NCI-H510A treated with DMSO at 0.1 percent for 48 hours (cell line): ENCODE measurements around the gene EIF4E2.

Experiments
- DNase-seq: peaks from one replicate; lab custom pipeline; 2025; lab: John Stamatoyannopoulos, UW

The EIF4E2 gene

DNA sequence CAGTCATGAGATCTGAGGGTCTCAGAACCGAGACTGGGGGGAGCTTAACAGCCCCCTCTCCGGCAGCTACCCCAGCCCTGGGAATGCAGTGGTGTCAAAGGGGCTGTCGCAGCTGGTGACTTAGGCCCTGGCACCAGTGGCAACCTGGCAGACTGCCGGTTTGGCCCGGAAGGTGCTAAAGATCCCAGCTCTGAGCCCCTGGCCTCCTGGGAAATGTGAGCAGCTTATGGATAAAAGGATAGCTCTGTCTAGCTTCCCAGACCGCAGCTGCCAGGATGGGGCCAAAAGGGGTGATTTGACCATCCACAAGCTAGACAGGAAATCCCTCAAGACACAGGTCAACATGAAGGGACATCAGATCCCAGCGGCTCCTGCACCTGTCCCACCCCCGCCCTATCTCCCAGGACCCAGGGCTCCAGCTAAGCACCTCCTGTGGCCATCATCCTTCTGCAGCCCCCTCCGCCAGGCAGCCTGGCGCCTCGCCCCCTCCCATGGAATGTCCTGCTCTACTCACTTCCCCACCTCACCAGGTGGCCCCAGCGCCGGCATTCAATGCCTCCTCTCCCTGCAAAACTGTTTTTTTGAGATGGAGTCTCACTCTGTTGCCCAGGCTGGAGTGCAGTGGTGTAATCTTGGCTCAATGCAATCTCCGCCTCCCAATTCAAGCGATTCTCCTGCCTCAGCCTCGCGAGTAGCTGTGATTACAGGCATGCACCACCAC lies 49.7 kb downstream of the EIF4E2 start:
- DNase-seq = no peak

DNA sequence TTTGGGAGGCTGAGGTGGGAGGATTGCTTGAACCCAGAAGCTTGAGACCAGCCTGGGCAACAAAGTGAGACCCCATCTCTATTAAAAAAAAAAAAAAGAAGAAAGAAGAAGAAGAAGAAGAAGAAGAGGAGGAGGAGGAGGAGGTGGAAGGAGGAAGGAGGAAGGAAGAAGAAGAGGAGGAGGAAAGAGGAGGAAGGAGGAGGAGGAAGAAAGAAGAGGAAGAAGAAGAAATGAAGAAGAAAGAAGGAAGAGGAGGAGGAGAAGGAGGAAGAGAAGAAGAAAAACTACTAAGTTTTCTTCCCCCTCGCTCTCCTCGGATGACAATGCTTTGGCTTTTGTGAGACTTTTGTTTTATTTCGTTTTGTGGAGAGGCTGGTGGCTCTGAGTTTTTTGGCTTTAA lies 52.8 kb downstream of the EIF4E2 start:
- no peak for DNase-seq

DNA sequence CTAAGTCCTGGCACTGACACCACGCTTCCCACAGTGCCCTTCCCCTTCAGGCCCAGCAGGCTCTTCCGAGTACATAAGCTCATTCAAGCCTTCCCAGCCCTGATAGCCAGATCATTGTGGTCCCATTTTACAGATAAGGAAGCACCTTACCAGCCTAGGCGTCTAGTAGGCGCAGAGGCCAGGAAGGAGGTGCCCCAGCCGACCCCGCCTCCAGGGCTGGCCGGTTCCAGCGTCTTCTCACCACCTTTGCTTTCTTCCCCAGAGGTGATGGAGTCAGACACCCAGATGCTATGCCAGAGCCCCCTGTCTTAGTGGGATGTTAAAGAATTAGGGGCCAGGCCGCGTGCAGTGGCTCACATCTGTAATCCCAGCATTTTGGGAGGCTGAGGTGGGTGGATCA lies 54.0 kb downstream of the EIF4E2 start:
- no peak for DNase-seq

DNA sequence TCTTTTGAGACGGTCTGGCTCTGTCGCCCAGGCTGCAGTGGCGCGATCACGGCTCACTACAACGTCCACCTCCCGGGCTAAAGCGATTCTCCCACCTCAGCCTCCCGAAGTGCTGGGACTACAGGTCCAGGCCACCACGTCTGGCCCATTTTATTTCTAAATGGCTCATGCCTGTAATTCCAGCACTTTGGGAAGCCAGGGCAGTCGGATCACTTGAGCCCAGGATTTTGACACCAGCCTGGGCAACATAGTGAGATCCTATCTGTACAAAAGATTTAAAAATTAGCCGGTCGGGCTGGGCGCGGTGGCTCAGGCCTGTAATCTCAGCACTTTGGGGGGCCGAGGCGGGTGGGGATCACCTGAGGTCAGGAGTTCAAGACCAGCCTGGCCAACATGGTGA lies 56.5 kb downstream of the EIF4E2 start:
- DNase-seq = no peak

DNA sequence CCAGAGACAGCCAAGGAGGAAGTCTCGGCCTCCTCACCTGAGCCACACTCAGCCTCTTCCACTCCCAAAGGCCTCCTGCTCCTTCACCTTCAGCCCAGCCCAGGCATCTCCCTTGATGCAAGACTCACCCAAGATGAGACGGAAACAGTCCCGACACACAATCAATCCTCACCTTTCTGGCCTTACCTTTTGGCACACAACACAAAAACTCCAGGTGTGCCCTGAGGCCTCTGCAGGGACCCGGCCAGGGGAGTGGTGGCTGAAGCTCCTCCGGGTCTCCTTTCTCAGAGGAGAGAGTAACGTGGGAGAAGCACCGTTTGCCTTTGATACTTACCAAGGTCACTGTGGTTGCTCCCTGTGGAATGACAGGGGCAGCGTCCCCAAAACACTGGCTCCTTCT lies 59.1 kb downstream of the EIF4E2 start:
- DNase-seq = no peak

DNA sequence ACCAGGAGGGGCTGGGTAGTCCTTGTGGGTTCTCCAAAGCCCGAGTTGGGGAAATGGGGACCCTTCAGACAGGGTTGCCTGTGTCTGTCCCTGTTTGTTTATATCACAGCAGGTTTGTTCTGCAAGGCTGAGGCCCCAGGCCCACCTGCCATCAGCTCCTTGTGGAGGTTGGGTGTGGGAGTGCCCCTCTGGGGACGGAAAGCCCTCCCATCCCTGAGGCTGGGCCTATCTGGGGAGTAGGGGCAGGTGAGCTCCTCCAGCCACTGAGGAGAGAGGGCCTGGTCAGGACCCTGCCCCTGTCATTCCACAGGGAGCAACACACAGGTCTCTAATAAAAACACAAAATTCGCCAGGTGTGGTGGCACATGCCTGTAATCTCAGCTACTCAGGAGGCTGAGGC lies 59.6 kb downstream of the EIF4E2 start:
- DNase-seq = no peak

DNA sequence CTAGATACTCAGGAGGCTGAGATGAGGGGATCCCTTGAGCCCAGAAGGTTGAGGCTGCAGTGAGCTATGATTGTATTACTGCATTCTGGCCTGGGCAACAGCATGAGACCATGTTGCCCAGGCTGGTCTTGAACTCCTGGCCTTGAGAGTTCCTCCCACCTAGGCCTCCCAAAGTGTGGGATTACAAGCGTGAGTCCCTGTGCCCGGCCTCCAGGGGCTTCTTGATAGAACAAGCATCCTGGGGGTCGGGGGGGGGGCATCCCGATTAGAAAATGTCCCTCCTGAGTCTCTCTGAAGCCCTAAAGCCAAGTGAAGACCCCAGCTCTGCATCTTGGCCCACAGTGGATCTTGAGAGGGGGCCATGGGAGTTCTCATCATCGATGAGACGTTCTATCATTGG lies 60.6 kb downstream of the EIF4E2 start:
- no peak for DNase-seq

DNA sequence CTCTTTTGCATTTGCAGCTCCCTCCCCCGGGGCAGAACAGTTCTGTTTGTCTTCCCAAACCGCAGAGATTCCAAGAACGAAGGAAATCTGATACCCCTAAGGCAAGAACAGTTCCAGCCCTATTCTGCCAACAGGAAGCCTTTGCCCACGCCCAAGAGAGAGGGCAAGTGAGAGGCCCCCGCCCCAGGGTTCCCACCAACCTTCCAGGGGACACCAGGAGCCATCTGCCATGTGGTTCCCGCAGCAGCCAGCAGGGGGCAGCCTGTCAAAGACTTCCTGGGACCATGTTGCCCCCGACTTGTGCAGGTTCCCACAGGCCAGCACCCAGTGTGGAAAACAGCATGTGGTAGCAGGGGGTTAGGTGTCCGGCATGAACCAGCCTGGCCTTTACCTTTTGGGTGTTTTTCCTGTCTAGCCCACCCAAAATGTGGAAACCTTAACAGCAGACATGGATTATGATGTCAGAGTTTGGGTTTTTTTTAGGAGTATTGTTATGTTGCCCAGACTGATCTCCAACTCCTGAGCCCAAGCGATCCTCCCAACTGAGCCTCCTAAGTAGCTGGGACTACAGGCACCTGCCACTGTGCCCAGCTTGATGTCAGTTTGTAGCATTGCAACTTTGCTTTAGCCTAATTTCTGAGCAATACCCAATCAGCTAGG lies 61.2 kb downstream of the EIF4E2 start:
- peak; percentile 40 for DNase-seq

DNA sequence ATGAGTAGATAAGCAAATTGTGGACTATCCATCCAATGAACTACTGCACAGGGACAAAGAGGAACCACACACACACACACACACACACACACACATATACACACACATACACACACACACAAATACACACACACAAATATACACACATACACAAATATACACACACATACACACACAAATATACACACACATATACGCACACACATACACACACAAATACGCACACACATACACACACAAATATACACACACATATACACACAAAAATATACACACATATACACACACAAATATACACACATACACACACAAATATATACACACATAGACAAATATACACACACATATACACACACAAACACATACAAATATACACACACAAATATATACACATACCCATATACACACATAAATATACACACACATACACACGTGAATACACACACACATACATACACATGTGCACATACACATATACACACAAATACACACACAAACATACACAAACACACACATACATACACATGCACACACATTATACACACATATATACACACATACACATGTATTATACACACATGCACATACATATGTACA lies 63.1 kb downstream of the EIF4E2 start:
- DNase-seq = no peak

DNA sequence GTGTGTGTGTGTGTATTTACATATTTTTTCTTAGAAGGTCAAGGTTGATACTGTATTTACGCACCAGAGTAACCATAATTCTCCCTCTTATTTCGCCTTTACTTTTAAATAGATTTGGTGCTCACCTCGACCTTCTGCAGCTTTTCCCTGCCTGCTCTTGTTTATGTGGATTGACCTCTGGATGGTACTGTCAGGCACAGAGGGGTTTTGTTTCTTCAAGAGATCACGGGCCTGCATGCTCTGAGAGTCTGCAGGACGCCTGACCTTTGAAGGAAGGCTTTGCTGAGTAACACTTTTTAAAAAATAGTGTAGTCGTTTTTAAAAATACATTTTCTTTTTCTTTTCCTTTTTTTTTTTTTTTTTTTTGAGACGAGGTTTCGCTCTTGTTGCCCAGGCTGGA lies 64.8 kb downstream of the EIF4E2 start:
- DNase-seq = no peak
